Adrenal gland (tissue), 5 donors: Measurements from ENCODE around the gene PLD1.

Experiments
- POLR2A ChIP-seq, 2 donors: fragments of 450-650 bp; IDR thresholded peaks; one replicate each; pipeline ENCODE4 v1.6.1; 2017; ENCODE audit warnings: antibody characterized with exemption in 2 of 2, mild to moderate bottlenecking in 2 of 2, moderate library complexity in 1 of 2
- TF ChIP-seq, protein P1 (sequence below), 6 experiments: fragments of 450-650 bp in 4 of 6; fragments of 200-600 bp in 2 of 6; sonication (generic) in 1 of 6; IDR thresholded peaks; 1 replicate in 5 of 6; 2 replicates in 1 of 6; pipeline versions ENCODE4 v1.5.1 to v1.8.0; 2016 to 2021; ENCODE audit warnings: antibody characterized with exemption in 6 of 6, mild to moderate bottlenecking in 2 of 6, moderate library complexity in 1 of 6
- donor health status: DM: no; HTN: no; CAD: no.

DNA sequence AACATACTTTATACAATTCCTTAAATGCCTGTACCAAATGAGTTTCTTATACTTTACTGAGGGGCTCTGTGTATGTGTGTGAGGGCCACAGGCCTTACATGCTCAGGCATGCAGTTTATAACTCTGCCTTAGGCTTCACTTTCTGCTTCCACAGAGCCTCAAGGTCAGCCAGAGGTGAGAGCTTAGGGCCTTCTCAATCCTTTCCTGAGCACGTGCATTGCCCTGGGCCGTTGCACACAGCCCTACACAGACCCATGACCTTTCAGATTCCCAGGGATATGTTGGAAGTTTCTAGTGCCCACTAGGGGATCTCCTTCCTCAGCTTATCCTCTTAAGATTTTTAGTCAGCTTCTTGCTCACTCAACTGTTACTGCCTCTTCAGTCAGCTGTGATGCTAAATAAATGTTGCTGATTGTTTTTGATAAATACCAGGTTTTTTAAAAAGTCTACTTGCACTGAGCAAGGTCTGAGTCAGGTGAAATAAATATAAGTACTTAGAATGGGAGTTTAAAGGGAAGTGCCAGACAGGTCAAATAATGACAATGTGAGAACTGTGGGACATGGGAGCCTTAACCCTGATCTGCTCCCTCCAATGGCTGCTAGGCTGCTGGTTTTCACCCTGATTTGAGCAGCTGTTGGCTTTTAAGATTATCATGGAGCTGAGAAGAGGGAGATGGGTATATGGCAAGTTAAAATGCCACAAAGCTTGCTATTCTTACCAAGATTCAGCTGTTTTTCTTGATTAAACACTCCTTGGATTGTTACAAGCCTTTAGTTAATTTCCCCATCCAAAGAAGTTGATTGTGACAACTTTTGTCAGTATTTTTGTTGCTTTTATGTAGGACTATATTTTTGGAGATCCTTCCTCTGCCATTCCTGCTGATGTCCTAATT lies 169.5 kb downstream of the PLD1 start:
- TF ChIP-seq, protein P1, sequence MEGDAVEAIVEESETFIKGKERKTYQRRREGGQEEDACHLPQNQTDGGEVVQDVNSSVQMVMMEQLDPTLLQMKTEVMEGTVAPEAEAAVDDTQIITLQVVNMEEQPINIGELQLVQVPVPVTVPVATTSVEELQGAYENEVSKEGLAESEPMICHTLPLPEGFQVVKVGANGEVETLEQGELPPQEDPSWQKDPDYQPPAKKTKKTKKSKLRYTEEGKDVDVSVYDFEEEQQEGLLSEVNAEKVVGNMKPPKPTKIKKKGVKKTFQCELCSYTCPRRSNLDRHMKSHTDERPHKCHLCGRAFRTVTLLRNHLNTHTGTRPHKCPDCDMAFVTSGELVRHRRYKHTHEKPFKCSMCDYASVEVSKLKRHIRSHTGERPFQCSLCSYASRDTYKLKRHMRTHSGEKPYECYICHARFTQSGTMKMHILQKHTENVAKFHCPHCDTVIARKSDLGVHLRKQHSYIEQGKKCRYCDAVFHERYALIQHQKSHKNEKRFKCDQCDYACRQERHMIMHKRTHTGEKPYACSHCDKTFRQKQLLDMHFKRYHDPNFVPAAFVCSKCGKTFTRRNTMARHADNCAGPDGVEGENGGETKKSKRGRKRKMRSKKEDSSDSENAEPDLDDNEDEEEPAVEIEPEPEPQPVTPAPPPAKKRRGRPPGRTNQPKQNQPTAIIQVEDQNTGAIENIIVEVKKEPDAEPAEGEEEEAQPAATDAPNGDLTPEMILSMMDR (IDR thresholded peaks at IDR 0.05), result no peak
- TF ChIP-seq POLR2A (IDR thresholded peaks at IDR 0.05), result no peak
